GM12878 (cell line): ENCODE measurements around the gene GPRIN1. TPM values are rescaled to one million over a fixed set of nuclear protein-coding genes. Genes with fewer than 3 reads are reported as not detected.

Source experiments
- ATAC-seq: fragments of 200-7000 bp; cut with Tn5 transposase; 3 replicates; pipeline ENCODE4 v1.9.1; 2020; ENCODE audit warnings: mild to moderate bottlenecking, moderate library complexity
- BruUV-seq: library from RNA; stranded (reverse); fragments of 400-500 nt; replicated peaks from 2 replicates; lab custom pipeline; 2021; lab: Mats Ljungman, UMichigan
- CTCF ChIA-PET: fragments of 300-600 bp; sonication (Branson Sonifier 250); formaldehyde crosslinking; extraction: SDS; loops from one replicate; lab custom pipeline; 2021; ENCODE audit warnings: inconsistent platforms; lab: Yijun Ruan, JAX
- POLR2A ChIA-PET: fragments of 350-600 bp; formaldehyde crosslinking; extraction: SDS; loops from one replicate; lab custom pipeline; 2021; ENCODE audit warnings: inconsistent platforms; lab: Charles Lee
- RAD21 ChIA-PET: fragments of 300-600 bp; sonication (Branson Sonifier 250); formaldehyde crosslinking; loops from one replicate; lab custom pipeline; 2023; ENCODE audit warnings: antibody characterized with exemption; ENCODE audit not compliant: unreplicated experiment; lab: Charles Lee
- SMC1A ChIA-PET: fragments of 300-600 bp; sonication (Branson Sonifier 250); formaldehyde crosslinking; loops from one replicate; lab custom pipeline; 2023; ENCODE audit not compliant: unreplicated experiment, uncharacterized antibody; lab: Charles Lee
- DNase-seq: peaks from one replicate; pipeline ENCODE4 v3.0.0-alpha.2; 2011; ENCODE audit warnings: low read depth, low spot score
- FAIRE-seq: peaks from 3 replicates; lab custom pipeline; 2011; peaks lifted over from hg19 to GRCh38; lab: Jason Lieb, UNC
- H2AFZ ChIP-seq: 2 replicates; pipeline ENCODE4 v1.6.0; 2011; ENCODE audit warnings: low read depth, low read length, control low read depth; ENCODE audit not compliant: control insufficient read depth
- H3K27ac ChIP-seq: 2 replicates; pipeline ENCODE4 v1.5.1; 2011; ENCODE audit warnings: control low read depth; ENCODE audit not compliant: control insufficient read depth, insufficient read depth
- H3K27me3 ChIP-seq, 2 experiments: replicated peaks in 1 of 2; 2 replicates each; pipeline versions ENCODE4 v1.6.0 to v1.6.1; 2011; ENCODE audit warnings: low read length in 1 of 2; ENCODE audit not compliant: control insufficient read depth in 2 of 2, insufficient read depth in 2 of 2
- H3K36me3 ChIP-seq, 2 experiments: 2 replicates each; pipeline ENCODE4 v1.5.1; 2011; ENCODE audit warnings: low read length in 1 of 2; ENCODE audit not compliant: control insufficient read depth in 2 of 2, insufficient read depth in 2 of 2
- H3K4me1 ChIP-seq: 2 replicates; pipeline ENCODE4 v1.6.1; 2011; ENCODE audit warnings: mild to moderate bottlenecking, low read length, moderate library complexity, mixed read lengths; ENCODE audit not compliant: control insufficient read depth, insufficient read depth
- H3K4me2 ChIP-seq: 2 replicates; pipeline ENCODE4 v1.6.0; 2011; ENCODE audit warnings: control low read depth; ENCODE audit not compliant: control insufficient read depth, insufficient read depth
- H3K4me3 ChIP-seq: fragments of 200-600 bp; sonication (generic); 2 replicates; pipeline ENCODE4 v1.5.1; 2016
- H3K79me2 ChIP-seq: 2 replicates; pipeline ENCODE4 v1.6.0; 2011; ENCODE audit warnings: low read length; ENCODE audit not compliant: control insufficient read depth, insufficient read depth
- H3K9ac ChIP-seq: 2 replicates; pipeline ENCODE4 v1.8.0; 2011; ENCODE audit warnings: low read length, control low read depth, mixed read lengths; ENCODE audit not compliant: control insufficient read depth, insufficient read depth
- H3K9me3 ChIP-seq: replicated peaks from 3 replicates; pipeline ENCODE4 v1.5.1; 2011; ENCODE audit warnings: mild to moderate bottlenecking, low read length; ENCODE audit not compliant: control insufficient read depth, insufficient read depth
- H4K20me1 ChIP-seq: 2 replicates; pipeline ENCODE4 v1.6.0; 2011; ENCODE audit not compliant: control insufficient read depth, insufficient read depth
- ASH2L ChIP-seq: fragments of 300-600, 200-600 bp; sonication (generic); IDR thresholded peaks from 2 replicates; pipeline ENCODE4 v1.6.1; 2017; ENCODE audit warnings: low read depth, mild to moderate bottlenecking, borderline replicate concordance
- CREM ChIP-seq: IDR thresholded peaks from 2 replicates; pipeline ENCODE4 v1.6.1; 2014; ENCODE audit warnings: antibody characterized with exemption, low read depth
- RFX5 ChIP-seq: IDR thresholded peaks from 2 replicates; pipeline ENCODE4 v1.6.1; 2011; ENCODE audit warnings: low read depth, low read length, improper control_type of control experiment
- SKIL ChIP-seq: fragments of 450-650 bp; IDR thresholded peaks from 2 replicates; pipeline ENCODE4 v1.6.1; 2017; ENCODE audit warnings: mild to moderate bottlenecking, low read depth, inconsistent platforms; ENCODE audit not compliant: poor library complexity, severe bottlenecking
- ZNF207 ChIP-seq: fragments of 450-650 bp; IDR thresholded peaks from 2 replicates; pipeline ENCODE4 v1.6.1; 2014; ENCODE audit warnings: antibody characterized with exemption, mild to moderate bottlenecking, borderline replicate concordance
- ZNF592 ChIP-seq: fragments of 450-650 bp; IDR thresholded peaks from 2 replicates; pipeline ENCODE4 v1.6.1; 2017; ENCODE audit warnings: mild to moderate bottlenecking, moderate library complexity
- WGBS: methylation state at CpG from one replicate; pipeline ENCODE4 v1.1.6; 2016; ENCODE audit warnings: low lambda C conversion rate; ENCODE audit not compliant: insufficient replicate concordance, insufficient coverage; ENCODE audit errors: missing lambda C conversion rate; 5-methylcytosine and 5-hydroxymethylcytosine counted together
- in situ Hi-C: fragments of 300-500 bp; cut with MboI; formaldehyde crosslinking; loops from 9 replicates; pipeline ENCODE4 v1.14.3; 2018; ENCODE audit warnings: mixed read lengths
- intact Hi-C: fragments of 100-400 bp; cut with micrococcal nuclease; formaldehyde crosslinking; loops from one replicate; pipeline ENCODE4 v1.14.2; 2022; ENCODE audit not compliant: unreplicated experiment
- polyA plus RNA-seq, 11 experiments: library from polyadenylated mRNA; depleted of rRNA in 4 of 11; unstranded in 6 of 11; stranded (reverse) in 5 of 11; fragments of >200 nt; fragmentation: Nextera tagmentation in 4 of 11; fragmentation: Illumina TruSeq in 1 of 11; extraction: Ambion mirVana in 4 of 11; extraction: Trizol in 1 of 11; gene quantifications; 1 replicate in 1 of 11; 2 replicates in 10 of 11; pipeline versions ENCODE4 v1.2.1 to v1.2.3, GENCODE V29; 2011 to 2016; ENCODE audit warnings: inconsistent platforms in 2 of 11, missing spikeins in 2 of 11, low read depth in 1 of 11
- total RNA-seq, 4 experiments: library from RNA; depleted of rRNA in 3 of 4; stranded (reverse); fragments of >200 nt in 3 of 4; fragmentation: Illumina TruSeq in 1 of 4; extraction: Trizol in 1 of 4; gene quantifications; 2 replicates each; pipeline versions ENCODE4 v1.2.1 to v1.2.3, GENCODE V29; 2013 to 2021

GPRIN1 gene
- total and polyA plus RNA-seq, 10 of the 15 experiments (the other 5 are each of a cell fraction or from before 2014, with no cell fraction given) = 0.52 to 16.3 (median 4.5) TPM

- intact Hi-C loops (no loop called here), in situ Hi-C loops (loop anchor here (5.0 kb wide), 1 partner anchor 462 kb away; no protein-coding TSS in a partner anchor)
- RAD21 ChIA-PET = interaction anchor here (1.2 kb wide), 1 partner anchor 10 kb away, joined by 5 read pairs; no protein-coding TSS in a partner anchor
- no peaks in the 10 kb centered on the region for H4K20me1 ChIP-seq
- no peaks in the 10 kb centered on the region; a peak in 1 of 4 replicates for H3K36me3 ChIP-seq
- no peak for FAIRE-seq
- H3K4me1 ChIP-seq = peaks cover 36% of the 10 kb centered on the region
- no peaks in the 10 kb centered on the region for H3K79me2 ChIP-seq
- no peak overlapping the region for H3K9ac ChIP-seq
- CTCF ChIA-PET = interaction anchor here (0.9 to 3.2 kb wide), 3 partner anchors 8 to 11 kb away, joined by 3 to 17 read pairs (median 4); no protein-coding TSS in a partner anchor
- H2AFZ ChIP-seq = no peak overlapping the region
- no TSS peak for BruUV-seq
- DNase-seq = no peak
- SMC1A ChIA-PET = no interaction called here
- H3K27me3 ChIP-seq = no peaks in the 10 kb centered on the region
- H3K27ac ChIP-seq = no peak overlapping the region
- WGBS = 74% methylated on average over 8 of the region's 8 CpGs
- no peaks in the 10 kb centered on the region for H3K9me3 ChIP-seq
- no peak overlapping the region for H3K4me2 ChIP-seq
- no peak for ATAC-seq
- TF ChIP-seq CREM = no peak
- TF ChIP-seq RFX5 = no peak
- no peak overlapping the region for H3K4me3 ChIP-seq
- POLR2A ChIA-PET = interaction anchor here (0.7 kb wide), 1 partner anchor 14 kb away, joined by 3 read pairs; no protein-coding TSS in a partner anchor
Observed at GRCh38 chr5:176650354-176650884, 40.5 kb upstream of the GPRIN1 start.

GRCh38 chr5:176648474-176649194 lies 38.7 kb upstream of the GPRIN1 start:
- WGBS = 86% methylated on average over 15 of the region's 15 CpGs
- FAIRE-seq (no peak), DNase-seq (no peak), ATAC-seq (no peak)
- ChIA-PET SMC1A (interaction anchor here (2.1 kb wide), 1 partner anchor 12 kb away, joined by 7 read pairs; no protein-coding TSS in a partner anchor), POLR2A (interaction anchor here (0.6 kb wide), 1 partner anchor 240 kb away, joined by 5 read pairs; no protein-coding TSS in a partner anchor), RAD21 (interaction anchor here (2.7 kb wide), 1 partner anchor 12 kb away, joined by 20 read pairs; no protein-coding TSS in a partner anchor), CTCF (interaction anchor here (1.0 to 3.4 kb wide), 3 partner anchors 10 to 75 kb away, joined by 8 to 19 read pairs (median 9); no protein-coding TSS in a partner anchor)
- no peaks in the 10 kb centered on the region for H3K27me3 ChIP-seq
- H3K9me3 ChIP-seq = no peaks in the 10 kb centered on the region
- H3K9ac ChIP-seq = peak overlapping the region; percentile 83; the same call in 1 of the 2 replicates
- H3K4me2 ChIP-seq = peak overlapping the region; percentile 51
- BruUV-seq = no TSS peak
- in situ Hi-C loops (no loop called here), intact Hi-C loops (loop anchor here (5.0 to 10.0 kb wide), 2 partner anchors 76 to 234 kb away; partner anchors contain the start of gene CLTB)
- no peak overlapping the region for H2AFZ ChIP-seq
- no peaks in the 10 kb centered on the region for H4K20me1 ChIP-seq
- no peak overlapping the region for H3K27ac ChIP-seq
- no peaks in the 10 kb centered on the region for H3K36me3 ChIP-seq
- H3K4me1 ChIP-seq = peaks cover 36% of the 10 kb centered on the region
- H3K79me2 ChIP-seq = no peaks in the 10 kb centered on the region
- peak overlapping the region; percentile 88 for H3K4me3 ChIP-seq
- TF ChIP-seq ZNF592 (no peak), ASH2L (no peak), SKIL (no peak), ZNF207 (no peak)
